Thymus (tissue), 14 donors: ENCODE measurements around the gene CCDC181. TPM values are rescaled to one million over a fixed set of nuclear protein-coding genes. Genes with fewer than 3 reads are reported as not detected.

ENCODE experiments used
- DNase-seq, 9 donors: peaks; one replicate each; pipeline ENCODE4 v3.0.0-alpha.2; 2013; ENCODE audit warnings: low spot score in 9 of 9, low read depth in 6 of 9, missing footprints in 1 of 9
- H3K27ac ChIP-seq, 2 donors: one replicate each; pipeline ENCODE4 v1.5.1; 2013; ENCODE audit warnings: control low read depth in 1 of 2, low read depth in 1 of 2, low read length in 1 of 2, mild to moderate bottlenecking in 1 of 2, moderate library complexity in 1 of 2
- H3K27me3 ChIP-seq, 2 donors: one replicate each; pipeline ENCODE4 v1.5.1; 2013; ENCODE audit warnings: low read length in 1 of 2; ENCODE audit not compliant: control insufficient read depth in 2 of 2, insufficient read depth in 1 of 2
- H3K36me3 ChIP-seq, 2 donors: one replicate each; pipeline ENCODE4 v1.5.1; 2013; ENCODE audit warnings: low read length in 1 of 2, mild to moderate bottlenecking in 1 of 2, moderate library complexity in 1 of 2; ENCODE audit not compliant: control insufficient read depth in 2 of 2, insufficient read depth in 2 of 2
- H3K4me1 ChIP-seq, 2 donors: one replicate each; pipeline ENCODE4 v1.5.1; 2013; ENCODE audit warnings: low read length in 2 of 2; ENCODE audit not compliant: control insufficient read depth in 2 of 2, insufficient read depth in 2 of 2
- H3K4me3 ChIP-seq, 2 donors: one replicate each; pipeline ENCODE4 v1.5.1; 2013; ENCODE audit warnings: low read length in 2 of 2, control low read depth in 1 of 2, mild to moderate bottlenecking in 1 of 2
- H3K9me3 ChIP-seq, 2 donors: one replicate each; pipeline ENCODE4 v1.5.1; 2013; ENCODE audit warnings: low read length in 1 of 2, mild to moderate bottlenecking in 1 of 2; ENCODE audit not compliant: control insufficient read depth in 2 of 2, insufficient read depth in 1 of 2
- WGBS: extraction: QIAGEN DNeasy Blood & Tissue Kit; methylation state at CpG from one replicate; pipeline ENCODE4 v1.1.7; 2013; 5-methylcytosine and 5-hydroxymethylcytosine counted together
- long read RNA-seq, 10 donors: transcript quantifications; one replicate each; lab custom pipeline, GENCODE V29; 2026
- polyA plus RNA-seq: library from polyadenylated mRNA; stranded (reverse); fragments of 200-250 nt; gene quantifications from one replicate; pipeline ENCODE4 v1.2.3, GENCODE V29; 2013
- total RNA-seq: library from RNA; stranded (reverse); fragments of 120-200 nt; gene quantifications from one replicate; pipeline ENCODE4 v1.2.4, GENCODE V29; 2013
- donor health status: healthy.

Gene CCDC181
- total RNA-seq, result 0.47 TPM
- polyA plus RNA-seq, result 0.68 TPM
- long read RNA-seq, donor 1, result 0 reads
- long read RNA-seq, donor 2, result 0 reads
- long read RNA-seq, donor 3, result 0 reads
- long read RNA-seq, donor 4, result 0 reads
- long read RNA-seq, donor 5, partial matches to known transcripts, result 0 of 1 reads
- long read RNA-seq, donor 5, other reads (novel, unspliced or antisense), result 0 of 1 reads
- long read RNA-seq, donor 6, result 0 reads
- long read RNA-seq, donor 7, result 0 reads
- long read RNA-seq, donor 8, result 0 reads
- long read RNA-seq, donor 9, result 0 reads
- long read RNA-seq, donor 10, result 0 reads

GRCh38 chr1:169427081-169427641 is at the start of gene CCDC181:
CCDC181 (minus strand) TSS chr1:169427474; CDS start chr1:169424927, 2,547 bp downstream.
- Histone ChIP-seq H3K27me3 (peaks cover 0 to 6% of the 10 kb centered on the region in 2 donors), H3K27ac (no peak within 1 kb of the TSS), H3K4me1 (peaks cover 3 to 4% of the 10 kb centered on the region in 2 donors), H3K36me3 (no peaks in the 10 kb centered on the region), H3K9me3 (no peaks in the 10 kb centered on the region), H3K4me3 (peak within 1 kb of the TSS; percentile 40)
- DNase-seq, result peak; percentile 55 to 90 (median 71)
- WGBS, result 1% methylated on average over 29 of the region's 29 CpGs

- Histone ChIP-seq H3K36me3 (peaks cover 4 to 7% of the 10 kb centered on the region in 2 donors), H3K27ac (no peak overlapping the region), H3K4me1 (no peaks in the 10 kb centered on the region), H3K4me3 (no peak overlapping the region), H3K9me3 (no peaks in the 10 kb centered on the region), H3K27me3 (no peaks in the 10 kb centered on the region)
- WGBS, result 97% methylated on average over 3 of the region's 3 CpGs
- no peak for DNase-seq
These were observed 48.6 kb upstream of the CCDC181 start for GRCh38 chr1:169475806-169476387.

DNA sequence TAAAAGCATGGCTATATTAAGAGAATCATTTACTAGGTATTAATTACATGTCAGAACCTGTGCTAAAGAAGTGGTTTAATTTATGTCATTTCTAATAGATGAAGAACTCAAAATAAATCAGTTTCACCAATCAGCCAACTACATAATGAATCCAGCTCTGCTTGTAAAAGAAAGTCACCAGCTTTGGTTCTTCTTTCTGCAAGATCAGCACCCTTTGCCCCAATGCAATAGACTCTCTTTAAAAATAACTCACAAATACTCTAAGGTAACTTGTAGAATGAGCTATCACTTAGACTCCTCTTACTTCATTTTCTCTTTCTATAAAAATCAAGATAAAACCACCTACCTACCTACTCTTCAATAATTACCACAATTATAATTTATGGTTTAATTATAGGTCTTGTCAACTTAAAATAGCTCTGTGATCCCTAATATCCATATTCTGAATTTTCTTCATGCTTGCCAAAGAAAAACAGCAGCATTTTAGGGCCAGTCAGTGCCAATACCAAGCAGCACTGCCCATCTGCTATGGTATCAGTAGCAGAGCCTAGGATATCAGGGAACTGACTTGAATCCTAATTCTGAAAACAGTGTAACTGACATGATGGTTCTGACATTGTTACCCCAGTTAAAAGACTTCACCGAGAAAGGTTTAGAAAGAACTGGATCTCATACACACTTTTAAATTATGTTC is 47.2 kb upstream of the CCDC181 start:
- Histone ChIP-seq H3K27me3 (no peaks in the 10 kb centered on the region), H3K36me3 (peaks cover 4 to 7% of the 10 kb centered on the region in 2 donors), H3K4me3 (no peak overlapping the region), H3K4me1 (no peaks in the 10 kb centered on the region), H3K27ac (no peak overlapping the region), H3K9me3 (no peaks in the 10 kb centered on the region)
- no peak for DNase-seq
- 99% methylated on average over 1 of the region's 1 CpG for WGBS

DNA sequence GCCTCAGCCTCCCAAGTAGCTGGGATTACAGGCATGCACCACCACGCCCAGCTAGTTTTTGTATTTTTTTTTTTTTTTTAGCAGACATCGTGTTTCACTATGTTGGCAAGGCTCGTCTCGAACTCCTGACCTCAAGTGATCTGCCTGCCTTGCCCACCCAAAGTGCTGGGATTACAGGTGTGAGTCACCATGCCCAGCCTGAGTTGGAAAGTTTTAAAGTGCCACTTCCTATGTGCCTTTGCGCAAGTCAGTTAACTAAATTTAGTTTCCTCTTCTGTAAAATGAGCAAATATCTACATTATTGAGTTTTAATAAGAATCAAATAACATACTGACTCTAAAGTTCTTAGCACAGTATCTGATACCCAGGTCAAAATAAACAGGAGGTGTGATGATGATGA is 46.1 kb upstream of the CCDC181 start:
- Histone ChIP-seq H3K9me3 (no peaks in the 10 kb centered on the region), H3K27ac (no peak overlapping the region), H3K36me3 (peaks cover 4 to 7% of the 10 kb centered on the region in 2 donors), H3K4me3 (no peak overlapping the region), H3K27me3 (no peaks in the 10 kb centered on the region), H3K4me1 (no peaks in the 10 kb centered on the region)
- WGBS, result 86% methylated on average over 5 of the region's 5 CpGs
- no peak for DNase-seq

- no peak overlapping the region for H3K4me3 ChIP-seq
- peaks cover 4 to 11% of the 10 kb centered on the region in 2 donors for H3K36me3 ChIP-seq
- WGBS, result 98% methylated on average over 3 of the region's 3 CpGs
- H3K27me3 ChIP-seq, result no peaks in the 10 kb centered on the region
- no peak overlapping the region for H3K27ac ChIP-seq
- DNase-seq, result no peak
- no peaks in the 10 kb centered on the region for H3K9me3 ChIP-seq
- no peaks in the 10 kb centered on the region for H3K4me1 ChIP-seq
These were observed 45.5 kb upstream of the CCDC181 start for GRCh38 chr1:169472738-169473137.

DNA sequence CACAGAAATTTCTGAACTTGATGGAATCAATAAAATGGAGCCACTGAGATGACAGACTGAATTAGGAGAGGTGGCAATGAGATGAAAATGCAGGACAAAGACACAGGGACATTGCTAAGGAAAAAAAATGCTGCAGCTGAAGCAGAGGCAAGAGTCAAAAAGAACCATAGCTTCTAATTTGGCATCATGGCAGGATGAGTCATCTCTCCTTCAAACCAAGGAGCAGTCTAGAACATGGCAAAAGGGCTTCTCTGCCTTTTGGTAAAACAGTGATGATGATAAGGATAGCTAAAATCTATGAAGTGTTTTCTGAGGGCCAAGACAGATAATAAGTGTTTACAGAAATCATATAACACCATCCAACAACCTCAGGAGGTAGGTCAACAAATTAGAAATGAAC is 41.7 kb upstream of the CCDC181 start:
- no peaks in the 10 kb centered on the region for H3K9me3 ChIP-seq
- DNase-seq, result no peak
- H3K27me3 ChIP-seq, result no peaks in the 10 kb centered on the region
- H3K27ac ChIP-seq, result no peak overlapping the region
- no peak overlapping the region for H3K4me3 ChIP-seq
- no peaks in the 10 kb centered on the region for H3K4me1 ChIP-seq
- peaks cover 0 to 8% of the 10 kb centered on the region in 2 donors for H3K36me3 ChIP-seq

- peak in 4 of 9 donors; percentile 19 to 63 (median 33) for DNase-seq
- peaks cover 0 to 8% of the 10 kb centered on the region in 2 donors for H3K36me3 ChIP-seq
- no peaks in the 10 kb centered on the region for H3K27me3 ChIP-seq
- no peak overlapping the region for H3K4me3 ChIP-seq
- WGBS, result 85% methylated on average over 8 of the region's 8 CpGs
- no peak overlapping the region for H3K27ac ChIP-seq
- H3K9me3 ChIP-seq, result no peaks in the 10 kb centered on the region
- H3K4me1 ChIP-seq, result no peaks in the 10 kb centered on the region
These were observed 39.3 kb upstream of the CCDC181 start for GRCh38 chr1:169466259-169467230.

GRCh38 chr1:169465281-169465680 is 38.0 kb upstream of the CCDC181 start:
- Histone ChIP-seq H3K9me3 (no peaks in the 10 kb centered on the region), H3K27me3 (peaks cover 0 to 4% of the 10 kb centered on the region in 2 donors), H3K27ac (no peak overlapping the region), H3K4me1 (peaks cover 4% of the 10 kb centered on the region in 2 donors), H3K4me3 (no peak overlapping the region), H3K36me3 (peaks cover 0 to 8% of the 10 kb centered on the region in 2 donors)
- DNase-seq, result no peak
